ENCODE results near the gene NCKAP5. TPM values are rescaled to one million over a fixed set of nuclear protein-coding genes. Genes with fewer than 3 reads are reported as not detected.

NCKAP5 gene
- total RNA-seq, 1 experiment from 2014 or later, result 3.2 TPM

DNA sequence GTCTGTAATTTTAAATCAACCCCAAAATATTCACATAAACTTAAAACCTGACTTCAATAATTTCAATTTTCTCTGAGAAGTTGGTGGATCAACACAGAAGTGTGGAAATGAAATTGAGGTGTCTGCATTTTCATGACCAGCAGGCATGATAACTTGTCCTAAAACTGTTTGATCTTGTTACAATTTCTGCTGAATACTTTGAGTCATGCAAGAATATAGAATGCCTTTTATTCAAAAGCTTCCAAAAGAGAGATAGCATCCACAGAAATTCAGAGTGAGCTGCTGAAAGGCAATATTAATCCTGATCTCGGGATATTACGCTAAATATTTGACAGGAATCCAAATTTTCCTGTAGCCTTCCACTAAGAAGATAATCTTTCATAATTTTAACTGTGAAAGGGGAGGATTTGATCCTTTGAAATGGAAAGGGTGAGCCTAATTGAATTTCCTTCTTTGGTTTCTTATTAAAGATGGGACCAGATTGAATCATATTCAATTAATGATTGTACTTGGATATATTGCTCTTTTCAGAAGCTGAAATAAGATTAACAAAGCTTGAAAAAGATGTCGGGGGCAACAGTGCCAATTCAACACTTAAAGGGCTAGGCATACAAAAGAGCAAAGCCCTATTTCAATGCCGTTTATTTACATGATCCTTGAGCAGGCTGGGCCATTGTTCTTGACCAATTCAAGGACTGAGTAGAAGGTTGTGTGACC, 129.3 kb downstream of the NCKAP5 start:
- intact Hi-C loops (cut with micrococcal nuclease), result loop anchor here (1.0 to 10.0 kb wide), 5 partner anchors 112 to 336 kb away; no protein-coding TSS in a partner anchor
- no peaks in the 10 kb centered on the region for H3K79me2 ChIP-seq (ENCODE audit: low read length)
- DNase-seq (no peak), ATAC-seq (no peak)
- no peaks in the 10 kb centered on the region for H3K36me3 ChIP-seq (ENCODE audit: low read depth, low read length)
- no peaks in the 10 kb centered on the region for H3K9me3 ChIP-seq (ENCODE audit: low read length)
- ChIA-PET CTCF (no interaction called here), POLR2A (ENCODE audit: unreplicated experiment) (no interaction called here)
- no peak overlapping the region for H3K9ac ChIP-seq (ENCODE audit: low read length)
- H3K27me3 ChIP-seq (ENCODE audit: low read length), result no peaks in the 10 kb centered on the region
- H2AFZ ChIP-seq (ENCODE audit: low read length), result no peak overlapping the region
- TF ChIP-seq EZH2phosphoT487 (IDR thresholded peaks at IDR 0.05; ENCODE audit: borderline replicate concordance, low read length) (no peak), EZH2 (IDR thresholded peaks at IDR 0.05; ENCODE audit: low read length, unreplicated experiment) (no peak)
- TF ChIP-seq, protein P1, sequence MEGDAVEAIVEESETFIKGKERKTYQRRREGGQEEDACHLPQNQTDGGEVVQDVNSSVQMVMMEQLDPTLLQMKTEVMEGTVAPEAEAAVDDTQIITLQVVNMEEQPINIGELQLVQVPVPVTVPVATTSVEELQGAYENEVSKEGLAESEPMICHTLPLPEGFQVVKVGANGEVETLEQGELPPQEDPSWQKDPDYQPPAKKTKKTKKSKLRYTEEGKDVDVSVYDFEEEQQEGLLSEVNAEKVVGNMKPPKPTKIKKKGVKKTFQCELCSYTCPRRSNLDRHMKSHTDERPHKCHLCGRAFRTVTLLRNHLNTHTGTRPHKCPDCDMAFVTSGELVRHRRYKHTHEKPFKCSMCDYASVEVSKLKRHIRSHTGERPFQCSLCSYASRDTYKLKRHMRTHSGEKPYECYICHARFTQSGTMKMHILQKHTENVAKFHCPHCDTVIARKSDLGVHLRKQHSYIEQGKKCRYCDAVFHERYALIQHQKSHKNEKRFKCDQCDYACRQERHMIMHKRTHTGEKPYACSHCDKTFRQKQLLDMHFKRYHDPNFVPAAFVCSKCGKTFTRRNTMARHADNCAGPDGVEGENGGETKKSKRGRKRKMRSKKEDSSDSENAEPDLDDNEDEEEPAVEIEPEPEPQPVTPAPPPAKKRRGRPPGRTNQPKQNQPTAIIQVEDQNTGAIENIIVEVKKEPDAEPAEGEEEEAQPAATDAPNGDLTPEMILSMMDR (conservative IDR thresholded peaks at IDR 0.05; ENCODE audit: low read depth, low read length), result no peak
- no TSS peak for BruUV-seq (replicated peaks)
- H4K20me1 ChIP-seq (ENCODE audit: low read length), result no peaks in the 10 kb centered on the region
- no peak overlapping the region for H3K4me3 ChIP-seq (ENCODE audit: low read length)
- H3K9me2 ChIP-seq (replicated peaks; ENCODE audit: low read length), result no peaks in the 10 kb centered on the region
- peaks cover 12% of the 10 kb centered on the region for H3K4me1 ChIP-seq (ENCODE audit: insufficient read depth, low read length)
- H3K27ac ChIP-seq (ENCODE audit: low read length), result no peak overlapping the region
- H3K4me2 ChIP-seq (ENCODE audit: low read length), result no peak overlapping the region
- no peaks in the 10 kb centered on the region for H3F3A ChIP-seq (ENCODE audit: low read length, unreplicated experiment)

DNA sequence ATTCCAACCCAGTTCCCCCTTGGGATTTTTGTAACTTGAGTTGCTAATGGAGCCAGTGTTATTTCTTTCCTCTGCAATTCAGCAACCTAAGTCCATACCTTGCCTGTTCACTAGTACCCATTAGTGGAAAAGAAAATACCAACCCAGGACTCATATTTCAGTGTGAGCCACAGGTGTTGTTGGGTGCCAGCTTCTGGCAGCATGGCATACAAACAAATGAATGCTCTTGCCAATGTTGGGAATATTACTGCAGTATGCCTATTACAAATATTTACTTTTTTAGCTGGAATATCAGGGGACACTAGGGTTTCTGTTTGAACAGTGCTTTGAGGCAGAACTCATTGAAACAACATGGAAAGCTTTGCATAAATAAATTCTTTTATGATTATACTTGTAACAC, 130.2 kb downstream of the NCKAP5 start:
- BruUV-seq (replicated peaks), result no TSS peak
- Histone ChIP-seq H3K9ac (ENCODE audit: low read length) (no peak overlapping the region), H3K79me2 (ENCODE audit: low read length) (no peaks in the 10 kb centered on the region), H3K9me2 (replicated peaks; ENCODE audit: low read length) (no peaks in the 10 kb centered on the region), H3K36me3 (ENCODE audit: low read depth, low read length) (no peaks in the 10 kb centered on the region), H3K4me3 (ENCODE audit: low read length) (no peak overlapping the region), H2AFZ (ENCODE audit: low read length) (no peak overlapping the region), H3K27ac (ENCODE audit: low read length) (no peak overlapping the region), H4K20me1 (ENCODE audit: low read length) (no peaks in the 10 kb centered on the region), H3K4me1 (ENCODE audit: insufficient read depth, low read length) (peaks cover 12% of the 10 kb centered on the region), H3K9me3 (ENCODE audit: low read length) (no peaks in the 10 kb centered on the region), H3F3A (ENCODE audit: low read length, unreplicated experiment) (no peaks in the 10 kb centered on the region), H3K27me3 (ENCODE audit: low read length) (no peaks in the 10 kb centered on the region), H3K4me2 (ENCODE audit: low read length) (no peak overlapping the region)
- TF ChIP-seq EZH2phosphoT487 (IDR thresholded peaks at IDR 0.05; ENCODE audit: borderline replicate concordance, low read length), result no peak
- no peak for TF ChIP-seq EZH2 (IDR thresholded peaks at IDR 0.05; ENCODE audit: low read length, unreplicated experiment)
- TF ChIP-seq, protein P1 (conservative IDR thresholded peaks at IDR 0.05; ENCODE audit: low read depth, low read length), result no peak
- ChIA-PET POLR2A (ENCODE audit: unreplicated experiment) (no interaction called here), CTCF (no interaction called here)
- ATAC-seq, result peak; percentile 94
- peak; percentile 51 for DNase-seq
- intact Hi-C loops (cut with micrococcal nuclease), result loop anchor here (1.0 to 10.0 kb wide), 5 partner anchors 111 to 337 kb away; no protein-coding TSS in a partner anchor

DNA sequence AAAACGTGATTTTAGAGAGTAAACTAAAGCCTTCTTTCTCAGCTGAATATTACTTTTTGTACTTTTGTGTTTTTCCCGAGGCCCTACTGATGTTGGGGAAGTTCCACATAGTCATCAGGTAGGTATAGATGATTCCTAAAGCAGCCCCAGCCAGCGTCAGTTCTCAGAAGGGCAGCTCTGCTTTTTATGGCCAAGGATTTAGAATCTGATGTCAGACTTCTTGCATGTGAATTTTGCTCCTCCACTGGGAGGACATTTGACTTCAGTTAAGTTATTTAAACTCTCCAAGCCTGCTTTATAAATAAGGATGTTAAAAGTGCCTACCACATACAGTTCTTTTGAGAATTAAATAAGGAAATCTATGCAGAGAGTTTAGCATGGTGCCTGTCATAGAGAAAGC, 130.8 kb downstream of the NCKAP5 start:
- H3K4me3 ChIP-seq (ENCODE audit: low read length), result no peak overlapping the region
- H2AFZ ChIP-seq (ENCODE audit: low read length), result no peak overlapping the region
- no peak overlapping the region for H3K4me2 ChIP-seq (ENCODE audit: low read length)
- ATAC-seq (no peak), DNase-seq (no peak)
- intact Hi-C loops (cut with micrococcal nuclease), result loop anchor here (10.0 kb wide), 3 partner anchors 173 to 337 kb away; no protein-coding TSS in a partner anchor
- H3K4me1 ChIP-seq (ENCODE audit: insufficient read depth, low read length), result peaks cover 12% of the 10 kb centered on the region
- no peaks in the 10 kb centered on the region for H3K9me2 ChIP-seq (replicated peaks; ENCODE audit: low read length)
- H4K20me1 ChIP-seq (ENCODE audit: low read length), result no peaks in the 10 kb centered on the region
- no peaks in the 10 kb centered on the region for H3K27me3 ChIP-seq (ENCODE audit: low read length)
- no peaks in the 10 kb centered on the region for H3K79me2 ChIP-seq (ENCODE audit: low read length)
- H3K36me3 ChIP-seq (ENCODE audit: low read depth, low read length), result no peaks in the 10 kb centered on the region
- BruUV-seq (replicated peaks), result no TSS peak
- no peaks in the 10 kb centered on the region for H3F3A ChIP-seq (ENCODE audit: low read length, unreplicated experiment)
- no peaks in the 10 kb centered on the region for H3K9me3 ChIP-seq (ENCODE audit: low read length)
- no peak overlapping the region for H3K27ac ChIP-seq (ENCODE audit: low read length)
- TF ChIP-seq, protein P1 (conservative IDR thresholded peaks at IDR 0.05; ENCODE audit: low read depth, low read length), result no peak
- TF ChIP-seq EZH2 (IDR thresholded peaks at IDR 0.05; ENCODE audit: low read length, unreplicated experiment) (no peak), EZH2phosphoT487 (IDR thresholded peaks at IDR 0.05; ENCODE audit: borderline replicate concordance, low read length) (no peak)
- no peak overlapping the region for H3K9ac ChIP-seq (ENCODE audit: low read length)
- ChIA-PET POLR2A (ENCODE audit: unreplicated experiment) (no interaction called here), CTCF (no interaction called here)

Data from PC-3 (cell line).